Type B pancreatic cell (in vitro differentiated cells): ENCODE results near the gene C2orf81. TPM values are rescaled to one million over a fixed set of nuclear protein-coding genes. Genes with fewer than 3 reads are reported as not detected.
"Not testable (repeated sequence)": the region's sequence is repeated elsewhere in the genome, so short reads cannot be mapped to it uniquely, and the experiment has no call there.

Source experiments
- DNase-seq: peaks from one replicate; pipeline ENCODE4 v3.0.0; 2021; ENCODE audit warnings: mixed read lengths; ENCODE audit not compliant: unreplicated experiment; ENCODE audit errors: extremely low spot score
- H3K27ac Mint-ChIP-seq: 2 replicates; pipeline ENCODE4 v1.8.0; 2021; ENCODE audit warnings: mild to moderate bottlenecking, mixed read lengths
- H3K27me3 Mint-ChIP-seq: 2 replicates; pipeline ENCODE4 v1.8.0; 2021; ENCODE audit warnings: mixed read lengths
- H3K36me3 Mint-ChIP-seq: 2 replicates; pipeline ENCODE4 v1.8.0; 2021; ENCODE audit warnings: mixed read lengths
- H3K4me1 Mint-ChIP-seq: one replicate; pipeline ENCODE4 v1.8.0; 2021; ENCODE audit warnings: mixed read lengths; ENCODE audit not compliant: unreplicated experiment
- H3K4me3 Mint-ChIP-seq: 2 replicates; pipeline ENCODE4 v1.8.0; 2021; ENCODE audit warnings: mild to moderate bottlenecking, mixed read lengths
- H3K9me3 Mint-ChIP-seq: 2 replicates; pipeline ENCODE4 v1.8.0; 2021; ENCODE audit warnings: mixed read lengths
- long read RNA-seq: library from polyadenylated mRNA; unstranded; transcript quantifications from one replicate; pipeline ENCODE4 v2.0.0, GENCODE V29; 2020
- total RNA-seq: library from RNA; stranded (reverse); gene quantifications from 2 replicates; pipeline ENCODE4 v1.2.1, GENCODE V29; 2021; ENCODE audit warnings: low replicate concordance
- TF ChIP-seq, protein P1 (sequence below): fragments of 200-600 bp; sonication (generic); conservative IDR thresholded peaks from 2 replicates; pipeline ENCODE4 v1.5.0; 2021; ENCODE audit warnings: antibody characterized with exemption, mild to moderate bottlenecking

Gene C2orf81
- 2.9 and 10.4 TPM in 2 replicates for total RNA-seq
- long read RNA-seq, partial matches to known transcripts, result 0 of 1 reads
- long read RNA-seq, other reads (novel, unspliced or antisense), result 0 of 1 reads

DNA sequence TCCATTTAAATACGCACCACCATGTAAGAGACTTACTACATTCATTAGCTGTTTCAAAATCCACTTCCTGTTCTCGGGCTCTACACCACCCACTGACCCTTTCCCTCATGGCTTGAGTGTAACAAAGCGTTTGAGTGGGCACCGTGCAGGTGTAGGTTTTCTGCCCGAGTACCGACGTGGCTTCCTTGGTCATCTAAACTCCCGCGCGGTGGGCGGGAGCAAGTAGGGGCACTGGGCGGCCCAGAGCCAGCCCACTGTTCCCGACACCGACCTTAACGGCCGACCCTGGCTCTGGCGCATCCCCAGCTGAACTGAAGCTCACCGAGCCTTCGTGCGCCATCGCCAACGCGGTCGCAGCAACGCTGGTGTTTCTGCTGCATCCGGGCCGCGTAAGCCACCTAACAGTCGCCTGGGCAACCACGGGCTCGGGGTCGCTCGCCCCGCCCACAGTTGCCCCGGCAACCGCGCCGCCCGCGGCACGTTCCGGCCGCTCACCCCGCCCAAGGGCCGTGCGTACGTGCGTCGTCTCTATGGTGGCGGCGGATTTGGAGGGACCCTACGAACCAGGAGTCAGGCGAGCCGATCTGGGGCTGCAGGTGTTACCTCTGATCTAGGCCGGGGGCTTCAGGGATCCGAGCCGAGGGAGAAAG is at the start of gene C2orf81, which contains the start of gene WDR54:
C2orf81 (minus strand) TSS at position 399 of the 650 bp plus-strand sequence; CDS start at position 340, 59 bp downstream.
WDR54 (plus strand) TSS at position 510 of the 650 bp plus-strand sequence. CDS start 424 bp downstream, outside the sequence.
- peak; percentile 92 for DNase-seq
- TF ChIP-seq, protein P1, sequence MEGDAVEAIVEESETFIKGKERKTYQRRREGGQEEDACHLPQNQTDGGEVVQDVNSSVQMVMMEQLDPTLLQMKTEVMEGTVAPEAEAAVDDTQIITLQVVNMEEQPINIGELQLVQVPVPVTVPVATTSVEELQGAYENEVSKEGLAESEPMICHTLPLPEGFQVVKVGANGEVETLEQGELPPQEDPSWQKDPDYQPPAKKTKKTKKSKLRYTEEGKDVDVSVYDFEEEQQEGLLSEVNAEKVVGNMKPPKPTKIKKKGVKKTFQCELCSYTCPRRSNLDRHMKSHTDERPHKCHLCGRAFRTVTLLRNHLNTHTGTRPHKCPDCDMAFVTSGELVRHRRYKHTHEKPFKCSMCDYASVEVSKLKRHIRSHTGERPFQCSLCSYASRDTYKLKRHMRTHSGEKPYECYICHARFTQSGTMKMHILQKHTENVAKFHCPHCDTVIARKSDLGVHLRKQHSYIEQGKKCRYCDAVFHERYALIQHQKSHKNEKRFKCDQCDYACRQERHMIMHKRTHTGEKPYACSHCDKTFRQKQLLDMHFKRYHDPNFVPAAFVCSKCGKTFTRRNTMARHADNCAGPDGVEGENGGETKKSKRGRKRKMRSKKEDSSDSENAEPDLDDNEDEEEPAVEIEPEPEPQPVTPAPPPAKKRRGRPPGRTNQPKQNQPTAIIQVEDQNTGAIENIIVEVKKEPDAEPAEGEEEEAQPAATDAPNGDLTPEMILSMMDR, result no peak
- H3K4me1 Mint-ChIP-seq, result peaks cover 14% of the 10 kb centered on the region

DNA sequence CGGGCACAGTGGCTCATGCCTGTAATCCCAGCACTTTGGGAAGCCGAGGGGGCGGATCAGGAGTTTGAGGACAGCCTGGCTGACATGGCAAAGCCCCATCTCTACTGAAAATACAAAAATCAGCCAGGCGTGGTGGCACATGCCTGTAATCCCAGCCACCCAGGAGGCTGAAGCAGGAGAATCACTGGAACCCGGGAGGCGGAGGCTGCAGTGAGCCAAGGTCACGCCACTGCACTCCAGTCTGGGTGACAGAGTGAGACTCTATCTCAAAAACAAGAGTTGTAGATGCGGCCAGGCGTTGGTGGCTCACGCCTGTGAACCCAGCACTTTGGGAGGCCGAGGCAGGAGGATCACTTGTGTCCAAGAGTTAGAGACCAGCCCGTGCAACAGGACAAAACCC is 49.3 kb upstream of the C2orf81 start:
- not testable (repeated sequence) for H3K4me1 Mint-ChIP-seq, DNase-seq, H3K27me3 Mint-ChIP-seq, H3K9me3 Mint-ChIP-seq
- peaks cover 16% of the 10 kb centered on the region for H3K36me3 Mint-ChIP-seq
- peak overlapping the region; percentile 74 for H3K27ac Mint-ChIP-seq
- peak overlapping the region; percentile 73 for H3K4me3 Mint-ChIP-seq

More for the DNA sequence above, at the start of gene C2orf81, which contains the start of gene WDR54:
- H3K27ac Mint-ChIP-seq, result peak within 1 kb of the TSS; percentile 88
- H3K27me3 Mint-ChIP-seq, result peaks cover 2% of the 10 kb centered on the region
- H3K4me3 Mint-ChIP-seq, result peak within 1 kb of the TSS; percentile 96
- peaks cover 5% of the 10 kb centered on the region for H3K36me3 Mint-ChIP-seq
- H3K9me3 Mint-ChIP-seq, result no peaks in the 10 kb centered on the region

DNA sequence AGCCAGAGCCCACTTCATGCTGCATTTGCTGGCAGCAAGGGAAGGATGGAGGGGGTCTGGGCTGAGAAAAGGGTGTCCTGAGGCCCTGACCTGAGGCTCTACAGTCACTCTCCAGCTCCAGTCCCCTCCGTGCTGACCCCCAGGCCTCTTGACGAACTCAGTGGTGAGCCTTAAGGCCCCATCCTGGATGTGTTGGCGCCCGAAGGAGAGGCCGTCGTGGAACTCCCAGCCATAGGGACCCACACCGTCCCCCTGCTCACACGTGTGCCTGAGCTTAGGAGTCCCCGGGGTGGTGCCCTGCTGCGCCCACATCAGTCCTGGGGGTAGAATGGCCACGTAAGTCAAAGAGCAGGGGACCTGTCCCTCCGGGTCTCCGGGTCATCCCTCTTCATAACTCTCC is 43.0 kb upstream of the C2orf81 start:
- Mint-ChIP-seq H3K4me3 (peak overlapping the region; percentile 97), H3K9me3 (no peaks in the 10 kb centered on the region), H3K27me3 (no peaks in the 10 kb centered on the region), H3K27ac (peak overlapping the region; percentile 66), H3K4me1 (peaks cover 11% of the 10 kb centered on the region), H3K36me3 (peaks cover 3% of the 10 kb centered on the region)
- TF ChIP-seq, protein P1, result no peak
- no peak for DNase-seq

DNA sequence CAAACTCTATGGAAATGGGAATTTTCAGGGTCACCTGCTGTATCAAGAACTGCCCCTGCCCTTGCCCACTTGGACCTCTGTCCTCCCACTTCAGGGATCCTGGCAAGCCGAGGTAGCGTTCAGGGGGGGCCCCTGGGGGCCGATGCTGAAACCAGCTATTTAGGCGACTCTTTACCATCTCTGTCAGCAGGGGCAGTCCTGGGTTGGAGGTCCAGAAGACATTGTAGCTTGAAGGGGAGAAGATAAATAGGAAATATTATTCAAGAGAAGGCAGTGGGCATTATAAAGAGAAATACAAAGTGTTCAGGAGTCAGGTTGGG is 41.3 kb upstream of the C2orf81 start:
- Mint-ChIP-seq H3K36me3 (peaks cover 7% of the 10 kb centered on the region), H3K4me3 (peak overlapping the region; percentile 80), H3K27me3 (peaks cover 4% of the 10 kb centered on the region), H3K4me1 (peaks cover 13% of the 10 kb centered on the region), H3K27ac (peak overlapping the region; percentile 77), H3K9me3 (no peaks in the 10 kb centered on the region)
- no peak for DNase-seq
- TF ChIP-seq, protein P1, result no peak

DNA sequence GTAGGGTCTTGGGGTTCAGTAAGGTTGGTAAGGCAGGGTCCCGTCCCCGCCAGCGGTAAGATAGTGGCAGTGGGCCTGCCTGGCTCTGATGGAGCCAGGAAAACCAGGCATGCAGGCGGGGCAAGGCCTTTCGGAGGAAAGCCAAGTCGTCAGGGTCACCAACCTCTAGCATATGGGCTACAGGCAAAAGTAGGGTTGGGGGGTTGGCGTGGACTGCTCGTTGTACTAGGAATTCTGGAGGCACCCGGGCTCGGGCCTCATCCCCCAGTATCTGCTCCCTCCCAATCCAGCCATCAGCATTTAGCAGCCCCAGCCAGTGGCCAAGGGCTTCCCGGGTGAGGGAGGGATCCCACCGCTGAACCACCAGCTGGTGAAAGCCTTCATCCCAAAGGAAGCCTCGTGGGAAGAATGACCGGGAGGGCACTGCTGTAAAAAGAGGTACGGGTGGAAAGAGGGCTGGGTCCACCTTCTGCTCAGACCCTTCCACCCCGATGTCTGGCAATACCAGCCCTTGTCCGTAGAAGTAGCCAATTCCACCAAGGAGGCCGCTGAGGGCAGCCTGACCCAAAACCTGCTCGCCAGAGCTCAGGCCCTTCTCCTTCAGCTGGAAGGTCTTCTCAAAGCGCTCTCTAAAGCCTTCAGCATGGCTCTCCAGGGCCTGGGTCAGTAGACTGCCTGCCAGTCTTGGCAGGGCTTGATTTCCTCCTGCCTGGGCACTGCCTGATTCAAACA is 40.8 kb upstream of the C2orf81 start:
- Mint-ChIP-seq H3K27ac (peak overlapping the region; percentile 77), H3K27me3 (peaks cover 4% of the 10 kb centered on the region)

More for the DNA sequence above, 40.8 kb upstream of the C2orf81 start:
- peaks cover 14% of the 10 kb centered on the region for H3K4me1 Mint-ChIP-seq
- peak overlapping the region; percentile 80 for H3K4me3 Mint-ChIP-seq
- TF ChIP-seq, protein P1, result no peak
- H3K36me3 Mint-ChIP-seq, result peaks cover 7% of the 10 kb centered on the region
- DNase-seq, result no peak
- no peaks in the 10 kb centered on the region for H3K9me3 Mint-ChIP-seq
